RKO (cell line): ENCODE results near the gene ZNF502.

Source experiments
- DNase-seq: peaks from one replicate; pipeline ENCODE4 v3.0.0-alpha.2; 2016; ENCODE audit warnings: low spot score

Gene ZNF502

GRCh38 chr3:44771424-44772098, 59.1 kb downstream of the ZNF502 start:
- no peak for DNase-seq

DNA sequence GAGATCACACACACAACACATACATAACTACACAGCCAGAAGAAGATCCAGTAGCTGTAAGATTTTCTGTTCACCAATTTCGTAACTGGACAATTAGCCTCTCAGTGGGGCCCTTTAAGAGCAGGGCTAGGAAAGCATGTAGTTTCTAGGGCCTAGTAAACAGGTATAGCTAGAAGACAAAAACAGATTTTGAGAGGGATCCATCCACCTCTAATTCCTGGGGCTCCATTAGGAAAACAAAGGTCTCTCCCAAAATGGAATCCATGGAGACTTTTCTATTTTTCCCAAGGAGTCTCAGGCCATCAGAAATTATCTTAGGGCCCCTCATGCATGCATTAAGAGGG, 59.6 kb downstream of the ZNF502 start:
- no peak for DNase-seq
